ENCODE data around the gene PTBP1. TPM values are rescaled to one million over a fixed set of nuclear protein-coding genes. Genes with fewer than 3 reads are reported as not detected.
A peak's percentile ranks its signal among the peaks of the same experiment; 100 is the strongest.

The PTBP1 gene
- total RNA-seq, 1 experiment from 2014 or later = 680 TPM

- no peak for TF ChIP-seq FOXK1 (CRISPR knock-in tag; IDR thresholded peaks at IDR 0.05)
- TF ChIP-seq GABPB1 (CRISPR knock-in tag; IDR thresholded peaks at IDR 0.05) = no peak
- no peak for TF ChIP-seq MYBL2 (CRISPR knock-in tag; IDR thresholded peaks at IDR 0.05)
- no peak for TF ChIP-seq SMAD3 (CRISPR knock-in tag; IDR thresholded peaks at IDR 0.05; ENCODE audit: borderline replicate concordance)
- no peak for TF ChIP-seq SOX15 (CRISPR knock-in tag; IDR thresholded peaks at IDR 0.05)
- TF ChIP-seq JAZF1 (CRISPR knock-in tag; IDR thresholded peaks at IDR 0.05) = no peak
- no peak for TF ChIP-seq PREB (CRISPR knock-in tag; IDR thresholded peaks at IDR 0.05; ENCODE audit: borderline replicate concordance)
- no peak for TF ChIP-seq HMGA2 (CRISPR knock-in tag; IDR thresholded peaks at IDR 0.05)
- ATAC-seq (no peak), DNase-seq (ENCODE audit: low spot score) (no peak)
- no peaks in the 10 kb centered on the region for H3K27me3 Mint-ChIP-seq (ENCODE audit: low read depth)
- CTCF ChIA-PET = no interaction called here
- POLR2A ChIA-PET = interaction anchor here (1.4 kb wide), 1 partner anchor 12 kb away, joined by 5 read pairs; the partner anchor contains the start of gene PTBP1
- H3K4me3 Mint-ChIP-seq = no peak overlapping the region
- H3K4me1 Mint-ChIP-seq = peaks cover 32% of the 10 kb centered on the region
- no peaks in the 10 kb centered on the region for H3K36me3 Mint-ChIP-seq
- H3K9me3 Mint-ChIP-seq = no peaks in the 10 kb centered on the region
- H3K27ac Mint-ChIP-seq = peak overlapping the region; percentile 32; the same call in 1 of the 2 replicates
These were observed 12.7 kb upstream of the PTBP1 start for GRCh38 chr19:784541-784940.

GRCh38 chr19:787536-787935 is 9.7 kb upstream of the PTBP1 start:
- H3K27me3 Mint-ChIP-seq (ENCODE audit: low read depth) = no peaks in the 10 kb centered on the region
- POLR2A ChIA-PET = no interaction called here

More at GRCh38 chr19:787536-787935, 9.7 kb upstream of the PTBP1 start:
- Mint-ChIP-seq H3K9me3 (no peaks in the 10 kb centered on the region), H3K36me3 (no peaks in the 10 kb centered on the region), H3K4me3 (no peak overlapping the region), H3K27ac (no peak overlapping the region), H3K4me1 (peaks cover 40% of the 10 kb centered on the region)
- CTCF ChIA-PET = no interaction called here
- ATAC-seq (no peak), DNase-seq (ENCODE audit: low spot score) (no peak)
- no peak for TF ChIP-seq E2F1 (CRISPR knock-in tag; IDR thresholded peaks at IDR 0.05)
- no peak for TF ChIP-seq TEAD4 (CRISPR knock-in tag; IDR thresholded peaks at IDR 0.05)
- TF ChIP-seq ZNF671 (CRISPR knock-in tag; IDR thresholded peaks at IDR 0.05) = no peak
- no peak for TF ChIP-seq ZNF121 (CRISPR knock-in tag; IDR thresholded peaks at IDR 0.05)
- TF ChIP-seq JUN (CRISPR knock-in tag; IDR thresholded peaks at IDR 0.05) = no peak
- no peak for TF ChIP-seq RORB (CRISPR knock-in tag; IDR thresholded peaks at IDR 0.05)
- no peak for TF ChIP-seq ELF4 (CRISPR knock-in tag; IDR thresholded peaks at IDR 0.05; ENCODE audit: low read depth)
- TF ChIP-seq FOXP1 (CRISPR knock-in tag; IDR thresholded peaks at IDR 0.05; ENCODE audit: borderline replicate concordance) = no peak
- no peak for TF ChIP-seq ZNF138 (CRISPR knock-in tag; conservative IDR thresholded peaks at IDR 0.05)
- TF ChIP-seq ZNF281 (CRISPR knock-in tag; IDR thresholded peaks at IDR 0.05) = no peak
- TF ChIP-seq ESRRA (CRISPR knock-in tag; IDR thresholded peaks at IDR 0.05; ENCODE audit: borderline replicate concordance) = no peak
- no peak for TF ChIP-seq GRHL2 (CRISPR knock-in tag; IDR thresholded peaks at IDR 0.05; ENCODE audit: insufficient replicate concordance, severe bottlenecking)
- TF ChIP-seq ZNF232 (CRISPR knock-in tag; IDR thresholded peaks at IDR 0.05) = no peak
- TF ChIP-seq ZNF263 (CRISPR knock-in tag; IDR thresholded peaks at IDR 0.05; ENCODE audit: low read depth) = no peak
- no peak for TF ChIP-seq AFF4 (CRISPR knock-in tag; IDR thresholded peaks at IDR 0.05; ENCODE audit: borderline replicate concordance)
- TF ChIP-seq GTF2I (CRISPR knock-in tag; conservative IDR thresholded peaks at IDR 0.05) = no peak
- no peak for TF ChIP-seq SOX15 (CRISPR knock-in tag; IDR thresholded peaks at IDR 0.05)
- TF ChIP-seq TP53 (CRISPR knock-in tag; IDR thresholded peaks at IDR 0.05) = no peak
